ENCODE results near the gene ANXA7. TPM values are rescaled to one million over a fixed set of nuclear protein-coding genes. Genes with fewer than 3 reads are reported as not detected.
A peak's percentile ranks its signal among the peaks of the same experiment; 100 is the strongest.

ANXA7 gene
- total RNA-seq (100 to 1,000 TPM in 5 of 7 donors, 10 to 100 TPM in 2; 56.3 to 131 (median 115) TPM), polyA plus RNA-seq (100 to 1,000 TPM in 1 of 2 donors, 10 to 100 TPM in 1; 78.9 to 130 TPM)
- long read RNA-seq, donor 1, transcript ANXA7-202 (13 exons, 2,452 nt), result major isoform, 809 of 1,074 reads
- long read RNA-seq, donor 1, transcript ANXA7-201 (14 exons, 2,174 nt), result minor isoform, 5 of 1,074 reads
- long read RNA-seq, donor 1, partial matches to known transcripts, result 174 of 1,074 reads
- long read RNA-seq, donor 1, other reads (novel, unspliced or antisense), result 86 of 1,074 reads
- long read RNA-seq, donor 2, transcript ANXA7-202 (13 exons, 2,452 nt), result major isoform, 27 of 73 reads
- long read RNA-seq, donor 2, partial matches to known transcripts, result 44 of 73 reads
- long read RNA-seq, donor 2, other reads (novel, unspliced or antisense), result 0 of 73 reads
- long read RNA-seq, donor 3, transcript ANXA7-202 (13 exons, 2,452 nt), result major isoform, 248 of 339 reads
- long read RNA-seq, donor 3, partial matches to known transcripts, result 47 of 339 reads
- long read RNA-seq, donor 3, other reads (novel, unspliced or antisense), result 43 of 339 reads

DNA sequence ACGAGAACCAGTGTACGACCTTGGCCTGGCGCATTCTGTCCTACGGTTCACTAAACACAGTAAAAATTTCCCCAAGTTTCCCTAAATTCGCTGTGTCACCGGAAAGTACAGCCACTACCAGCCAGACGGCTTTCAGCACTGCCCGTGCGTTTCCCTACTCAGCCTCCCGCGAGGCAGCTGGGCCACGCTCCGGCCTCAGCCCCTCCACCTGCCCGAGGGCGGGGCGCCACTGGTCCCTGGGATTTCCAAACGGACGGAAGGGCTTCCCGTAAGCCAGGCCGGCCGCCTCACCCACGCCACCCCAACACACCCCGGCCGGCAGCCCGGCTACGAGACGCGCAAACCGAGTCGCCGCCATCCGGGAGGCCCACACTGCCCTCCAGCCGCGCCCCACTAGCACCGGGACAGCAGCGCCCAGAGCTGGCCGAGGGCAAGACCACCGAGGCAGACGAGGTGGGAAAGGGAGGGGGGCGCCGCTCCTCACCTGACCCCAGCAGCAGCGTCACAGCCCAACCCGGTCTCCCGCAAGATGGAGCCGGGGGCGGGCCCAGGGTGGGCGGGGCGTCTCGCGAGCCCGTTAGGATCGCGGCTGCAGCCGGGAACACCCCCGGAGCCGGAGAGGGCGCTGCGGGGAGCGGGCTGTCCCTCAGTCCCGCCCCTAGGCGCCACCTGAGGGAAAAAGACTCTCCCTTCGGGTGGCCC, at the start of gene ANXA7:
Gene ANXA7, minus strand, starts transcription at position 531 of the 702 bp plus-strand sequence. CDS start 13,202 bp downstream, outside the sequence.
- Histone ChIP-seq H3K9me3 (no peaks in the 10 kb centered on the region), H3K4me1 (ENCODE audit: insufficient read depth) (peaks cover 6% of the 10 kb centered on the region), H3K36me3 (no peaks in the 10 kb centered on the region), H3K27me3 (no peaks in the 10 kb centered on the region), H3K4me3 (peak within 1 kb of the TSS; percentile 81), H3K27ac (peak within 1 kb of the TSS; percentile 84 to 95)
- WGBS, 3 donors, result 0% methylated on average over 56 to 62 of the region's 62 CpGs
- TF ChIP-seq CTCF (IDR thresholded peaks at IDR 0.05), result peak in 2 of 3 donors; percentile 22 to 29
- peak; percentile 6 for TF ChIP-seq EP300 (IDR thresholded peaks at IDR 0.05)
- peak; percentile 94 for TF ChIP-seq POLR2A (IDR thresholded peaks at IDR 0.05)
- intact Hi-C loops (cut with DNase I), result no loop called here
- peak; percentile 93 to 96 (median 95) for DNase-seq

DNA sequence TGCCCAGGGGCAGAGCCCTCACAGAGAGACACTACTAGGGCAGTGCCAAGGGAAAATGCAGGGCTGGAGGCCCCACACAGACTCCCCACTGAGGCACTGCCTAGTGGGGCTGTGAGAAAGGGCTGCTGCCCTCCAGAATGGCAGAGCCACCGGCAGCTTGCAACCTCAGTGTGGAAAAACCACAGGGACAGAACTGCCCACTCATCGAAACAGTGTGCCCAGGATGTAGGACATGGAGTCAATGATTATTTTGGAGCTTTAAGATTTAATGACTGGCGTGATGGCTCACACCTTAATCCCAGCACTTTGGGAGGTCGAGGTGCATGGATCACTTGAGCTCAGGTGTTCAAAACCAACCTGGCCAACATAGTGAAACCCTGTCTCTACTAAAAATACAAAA, 47.0 kb upstream of the ANXA7 start:
- no peaks in the 10 kb centered on the region for H3K36me3 ChIP-seq
- H3K9me3 ChIP-seq, result no peaks in the 10 kb centered on the region
- no peak overlapping the region for H3K27ac ChIP-seq
- no peak for TF ChIP-seq CTCF (IDR thresholded peaks at IDR 0.05)
- no peak for TF ChIP-seq POLR2A (IDR thresholded peaks at IDR 0.05)
- no peak for TF ChIP-seq EP300 (IDR thresholded peaks at IDR 0.05)
- no peak for DNase-seq
- H3K4me1 ChIP-seq (ENCODE audit: insufficient read depth), result no peaks in the 10 kb centered on the region
- no peak overlapping the region for H3K4me3 ChIP-seq
- intact Hi-C loops (cut with DNase I), result no loop called here
- no peaks in the 10 kb centered on the region for H3K27me3 ChIP-seq
- 96 to 97% (median 96%) methylated on average over 4 of the region's 4 CpGs for WGBS, 3 donors

DNA sequence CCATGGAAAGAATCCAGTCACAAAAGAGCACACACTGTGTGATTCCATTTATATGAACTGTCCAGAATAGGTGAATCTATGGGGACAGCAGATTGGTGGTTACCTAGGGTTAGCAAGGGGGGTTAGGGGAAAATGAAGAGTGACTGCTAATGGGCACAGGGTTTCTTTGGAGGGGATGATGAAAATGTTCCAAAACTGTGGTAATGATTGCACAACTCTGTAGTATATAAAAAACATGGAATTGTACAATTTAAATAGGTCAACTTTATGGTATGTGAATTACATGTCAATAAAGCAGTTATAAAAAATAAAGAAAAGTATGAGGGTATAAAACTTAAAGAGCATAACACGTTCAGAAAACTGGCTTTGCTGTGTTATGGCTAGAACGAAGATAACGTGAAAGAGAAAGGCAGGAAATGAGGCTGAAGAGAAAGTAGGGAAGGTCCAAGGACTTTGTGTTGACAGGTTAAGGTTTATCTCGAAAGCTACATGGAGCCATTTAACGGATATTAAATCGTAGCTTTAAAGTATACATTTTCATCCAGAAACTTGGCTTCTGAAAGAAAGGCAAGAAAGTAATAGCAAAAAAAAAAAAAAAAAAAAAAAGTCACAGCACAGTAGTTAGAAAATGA, 45.9 kb upstream of the ANXA7 start:
- Histone ChIP-seq H3K36me3 (no peaks in the 10 kb centered on the region), H3K27me3 (no peaks in the 10 kb centered on the region), H3K4me1 (ENCODE audit: insufficient read depth) (no peaks in the 10 kb centered on the region), H3K4me3 (no peak overlapping the region), H3K9me3 (no peaks in the 10 kb centered on the region), H3K27ac (no peak overlapping the region)
- DNase-seq, result no peak
- intact Hi-C loops (cut with DNase I), result no loop called here
- TF ChIP-seq EP300 (IDR thresholded peaks at IDR 0.05), result no peak
- WGBS, 3 donors, result 72 to 89% (median 84%) methylated on average over 6 of the region's 6 CpGs

GRCh38 chr10:73456187-73456890, 42.5 kb upstream of the ANXA7 start:
- TF ChIP-seq POLR2A (IDR thresholded peaks at IDR 0.05) (no peak), EP300 (IDR thresholded peaks at IDR 0.05) (no peak), CTCF (IDR thresholded peaks at IDR 0.05) (no peak)
- Histone ChIP-seq H3K4me1 (ENCODE audit: insufficient read depth) (no peaks in the 10 kb centered on the region), H3K27ac (no peak overlapping the region), H3K27me3 (no peaks in the 10 kb centered on the region), H3K9me3 (no peaks in the 10 kb centered on the region), H3K4me3 (no peak overlapping the region), H3K36me3 (no peaks in the 10 kb centered on the region)
- 86 to 92% (median 89%) methylated on average over 2 of the region's 2 CpGs for WGBS, 3 donors
- DNase-seq, result no peak
- intact Hi-C loops (cut with DNase I), result no loop called here

Measured in ovary (tissue), 10 donors.